Activated CD8-positive, alpha-beta memory T cell treated with anti-CD3 and anti-CD28 coated beads, Interleukin-2, amount 50 U/mL, for 48 hours (primary cell): Measurements from ENCODE around the gene VEZF1.
"Not testable (repeated sequence)": the region's sequence is repeated elsewhere in the genome, so short reads cannot be mapped to it uniquely, and the experiment has no call there.

ENCODE experiments used
- DNase-seq: peaks from one replicate; pipeline ENCODE4 v3.0.0-alpha.2; 2020

Gene VEZF1

DNA sequence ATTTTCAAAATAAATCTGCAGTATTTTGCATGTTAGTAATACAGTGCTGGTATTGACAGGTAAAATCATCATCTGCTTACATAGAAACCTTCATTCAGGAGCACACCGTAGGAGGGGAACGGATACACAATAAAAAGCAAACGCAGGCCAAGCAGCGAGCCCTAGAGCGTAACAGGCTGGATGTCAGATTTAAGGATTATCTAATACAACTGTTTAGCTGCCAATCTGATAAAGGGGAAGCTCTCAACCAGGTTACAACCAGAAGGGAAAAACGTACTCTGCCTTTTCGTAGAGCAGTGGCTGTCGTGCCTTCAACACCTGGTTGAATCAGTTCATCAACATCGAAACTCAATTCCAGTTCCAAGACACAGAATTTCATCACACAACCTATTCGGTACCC lies 16.5 kb downstream of the VEZF1 start:
- DNase-seq, result no peak

DNA sequence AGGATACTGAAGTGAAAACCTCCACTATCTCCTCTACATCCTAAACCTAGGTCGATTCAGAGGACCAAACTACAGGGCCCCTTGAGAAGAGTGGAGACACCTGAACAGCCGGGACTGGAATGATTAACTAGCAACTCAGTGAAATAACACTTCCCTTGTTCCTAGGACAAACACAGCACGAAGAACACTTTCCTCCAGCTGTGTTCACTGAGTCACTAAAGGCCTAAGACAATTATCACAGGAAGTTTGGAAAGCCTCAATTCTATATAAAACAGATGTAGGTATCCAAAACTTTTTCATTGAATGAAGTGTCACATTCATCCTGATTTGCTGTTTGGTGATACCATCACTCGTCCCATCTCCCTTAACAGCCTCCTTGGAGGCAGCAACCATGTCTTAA lies 17.3 kb downstream of the VEZF1 start:
- no peak for DNase-seq

- peak; percentile 23 for DNase-seq
These were observed 19.6 kb downstream of the VEZF1 start for GRCh38 chr17:57968456-57968855.

- peak; percentile 22 for DNase-seq
These were observed 21.2 kb downstream of the VEZF1 start for GRCh38 chr17:57966875-57967274.

- DNase-seq, result peak; percentile 26
These were observed 21.8 kb downstream of the VEZF1 start for GRCh38 chr17:57966246-57966645.

- DNase-seq, result peak; percentile 35
These were observed 22.4 kb downstream of the VEZF1 start for GRCh38 chr17:57965521-57966160.

DNA sequence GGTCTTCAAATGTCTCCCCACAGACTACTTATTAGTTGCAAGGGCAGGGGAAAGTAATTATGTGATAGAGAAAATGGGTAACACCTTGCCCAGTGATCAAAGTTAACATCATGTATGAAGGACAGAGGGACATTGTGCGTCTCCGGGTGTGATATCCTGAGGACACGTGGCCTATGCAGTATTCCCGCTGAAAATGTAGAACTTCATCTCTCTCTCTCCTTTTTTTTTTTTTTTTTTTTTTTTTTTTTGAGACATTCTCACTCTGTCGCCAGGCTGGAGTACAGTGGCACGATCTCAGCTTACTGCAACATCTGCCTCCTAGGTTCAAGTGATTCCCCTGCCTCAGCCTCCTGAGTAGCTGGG lies 24.9 kb downstream of the VEZF1 start:
- no peak for DNase-seq

- DNase-seq, result peak; percentile 34
These were observed 25.5 kb downstream of the VEZF1 start for GRCh38 chr17:57962279-57963148.

GRCh38 chr17:57959929-57960328 lies 28.1 kb downstream of the VEZF1 start:
- no peak for DNase-seq

DNA sequence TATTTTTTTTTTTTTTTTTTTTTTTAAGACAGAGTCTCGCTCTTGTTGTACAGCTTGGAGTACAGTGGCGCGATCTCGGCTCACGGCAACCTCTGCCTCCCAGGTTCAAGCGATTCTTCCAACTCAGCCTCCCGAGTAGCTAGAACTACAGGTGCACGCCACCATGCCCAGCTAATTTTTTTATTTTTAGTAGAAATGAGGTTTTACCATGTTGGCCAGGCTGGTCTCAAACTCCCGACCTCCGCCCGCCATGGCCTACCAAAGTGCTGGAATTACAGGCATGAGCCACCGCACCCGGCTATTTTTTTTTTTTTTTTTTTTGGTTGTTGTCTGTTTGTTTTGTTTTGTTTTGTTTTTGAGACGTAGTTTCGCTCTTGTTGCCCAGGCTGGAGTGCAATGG lies 29.7 kb downstream of the VEZF1 start:
- DNase-seq, result not testable (repeated sequence)

GRCh38 chr17:57957886-57958285 lies 30.2 kb downstream of the VEZF1 start:
- no peak for DNase-seq

DNA sequence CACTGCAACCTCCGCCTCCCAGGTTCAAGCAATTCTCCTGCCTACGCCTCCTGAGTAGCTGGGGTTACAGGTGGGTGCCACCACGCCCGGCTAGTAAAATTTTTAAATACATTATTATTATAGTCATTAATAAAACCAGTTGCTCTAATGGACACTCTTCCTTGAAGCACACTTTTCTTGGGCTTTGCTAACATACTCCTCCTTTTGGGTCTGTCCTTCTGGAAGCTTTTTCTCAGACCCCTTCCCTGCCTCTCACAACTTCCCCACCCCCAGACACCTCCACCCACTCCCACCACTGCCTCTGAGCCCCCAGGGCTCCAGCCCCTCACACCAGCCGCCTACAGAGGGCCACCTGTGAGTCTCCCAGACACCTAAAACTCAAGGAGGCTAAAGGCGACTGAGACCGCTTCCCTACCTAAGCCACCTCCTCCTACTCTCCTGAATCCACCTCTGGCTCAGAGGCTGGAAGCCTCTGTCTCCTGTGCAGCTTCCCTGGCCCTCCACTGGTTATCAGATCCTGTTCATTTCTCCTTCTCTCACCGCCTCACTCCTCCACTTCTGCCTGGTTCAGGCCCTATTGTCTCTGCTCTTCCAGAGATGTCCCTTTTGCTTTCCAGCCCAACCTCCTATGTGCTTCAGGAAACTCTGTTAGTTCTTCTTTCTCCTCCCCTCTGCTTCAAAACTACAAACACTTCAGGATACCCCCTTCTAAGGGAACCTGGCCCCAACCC lies 30.8 kb downstream of the VEZF1 start:
- DNase-seq, result no peak

DNA sequence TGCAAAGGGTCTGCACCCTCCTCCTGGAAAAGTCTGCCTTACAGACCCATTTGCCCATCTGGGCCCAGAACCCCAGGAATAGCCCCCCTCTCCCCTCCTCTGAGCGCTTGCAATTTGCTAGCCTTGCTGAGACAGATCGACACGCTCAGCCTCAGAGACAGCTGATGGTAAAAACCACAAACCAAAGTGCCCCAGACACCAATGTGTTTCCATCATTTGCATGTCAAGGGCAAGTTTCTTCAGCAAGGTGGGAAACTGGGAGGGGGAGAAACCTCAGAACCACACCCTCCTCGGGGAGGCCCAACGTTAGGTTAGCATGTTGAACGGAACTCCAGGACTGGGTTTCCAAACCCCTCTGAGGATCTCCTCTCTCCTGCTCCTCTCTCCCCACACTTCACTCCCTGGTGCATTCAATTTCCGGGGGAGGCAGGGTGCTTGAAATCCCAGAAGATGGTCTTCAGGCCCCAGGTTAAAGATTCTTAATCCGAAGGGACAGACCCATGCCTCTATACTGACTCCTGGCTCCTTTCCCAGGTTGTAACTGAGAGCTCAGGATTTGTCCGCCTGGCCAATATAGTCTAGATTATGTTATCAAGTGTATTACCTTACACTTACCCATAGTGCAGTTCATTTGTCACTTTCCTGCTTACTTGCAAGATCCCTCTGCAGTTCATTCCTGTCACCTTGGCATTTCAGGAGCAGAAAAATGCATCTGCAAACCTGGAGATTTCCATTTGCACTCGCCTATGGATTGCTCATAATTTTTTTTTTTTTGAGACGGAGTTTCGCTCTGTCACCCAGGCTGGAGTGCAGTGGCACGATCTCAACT lies 31.5 kb downstream of the VEZF1 start:
- DNase-seq, result peak; percentile 59

DNA sequence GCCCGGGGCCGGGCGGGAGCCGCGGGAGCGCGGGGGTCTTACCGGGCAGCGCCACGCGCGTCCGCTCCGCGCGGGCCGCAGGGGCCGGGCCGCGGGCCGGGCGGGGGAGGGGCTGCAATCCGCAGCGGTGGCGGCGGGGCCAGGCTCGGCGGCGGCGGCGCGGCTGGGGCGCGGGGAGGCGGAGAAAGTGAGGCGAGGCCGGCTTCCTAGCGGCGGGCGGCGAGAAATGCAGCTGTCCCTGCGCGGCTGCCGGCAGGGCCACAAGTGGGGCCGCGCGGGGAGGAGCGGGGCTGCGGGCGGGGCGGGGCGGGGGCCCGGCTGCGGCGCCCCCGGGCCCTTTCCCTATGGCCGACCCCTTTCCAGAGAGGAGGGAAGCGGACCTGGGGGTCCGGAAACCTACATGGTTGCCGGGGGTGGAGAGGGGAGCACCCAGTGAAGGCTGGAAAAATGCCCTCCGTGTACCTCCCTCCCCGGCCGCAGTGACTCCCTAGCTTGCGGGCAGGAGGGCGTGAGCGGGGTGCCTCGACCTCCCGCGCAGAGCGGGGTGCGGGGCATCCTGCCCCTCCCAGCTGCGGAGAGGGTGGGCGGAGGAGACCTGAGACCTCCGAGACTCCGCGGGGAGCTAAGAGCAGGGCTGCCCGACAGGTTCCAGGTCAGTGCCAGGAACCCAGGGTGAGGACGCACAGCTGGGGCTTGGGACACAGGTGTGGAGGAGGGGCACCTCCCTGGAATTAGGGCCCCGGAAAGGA lies 32.7 kb downstream of the VEZF1 start, which contains the start of gene CUEDC1:
Gene CUEDC1, minus strand, starts transcription at position 230 of the 749 bp plus-strand sequence. CDS start 69,848 bp downstream, outside the sequence.
- peak; percentile 83 for DNase-seq

GRCh38 chr17:57954397-57955182 lies 33.5 kb downstream of the VEZF1 start:
- DNase-seq, result no peak

DNA sequence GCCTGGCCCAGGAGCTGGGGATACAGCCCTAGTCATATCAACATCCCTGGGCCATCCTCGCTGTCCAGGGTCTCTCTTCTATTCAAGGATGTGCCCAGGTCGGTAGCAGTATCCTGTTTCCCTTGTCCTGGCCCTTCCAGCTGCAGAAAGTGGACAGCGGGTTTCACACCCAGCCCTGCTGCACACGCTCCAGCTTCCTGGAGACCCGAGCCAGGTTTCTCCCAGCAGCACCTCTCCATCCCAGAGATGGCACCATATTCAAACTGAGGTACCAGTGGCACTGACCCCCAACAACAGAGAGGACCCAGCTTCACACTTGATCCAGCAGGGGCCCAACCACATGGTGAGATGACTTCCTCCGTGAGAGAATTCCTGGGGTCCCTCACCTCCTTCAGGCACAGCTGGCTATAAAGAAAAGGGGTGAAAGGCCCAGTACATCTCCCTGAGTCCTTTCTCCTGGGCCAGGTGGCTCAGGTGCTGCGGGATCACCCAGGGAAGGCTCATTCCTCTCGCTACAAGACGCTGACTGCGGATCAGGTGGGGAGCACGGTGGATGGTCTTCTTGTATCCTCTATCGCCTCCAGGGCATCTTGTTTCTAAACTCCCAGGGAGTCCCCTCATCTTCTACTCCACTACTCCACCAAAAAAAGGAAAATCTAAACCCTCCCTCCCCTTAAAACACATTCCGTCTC lies 34.2 kb downstream of the VEZF1 start:
- no peak for DNase-seq

GRCh38 chr17:57953219-57953618 lies 34.8 kb downstream of the VEZF1 start:
- DNase-seq, result no peak

GRCh38 chr17:57949649-57950048 lies 38.4 kb downstream of the VEZF1 start:
- no peak for DNase-seq

DNA sequence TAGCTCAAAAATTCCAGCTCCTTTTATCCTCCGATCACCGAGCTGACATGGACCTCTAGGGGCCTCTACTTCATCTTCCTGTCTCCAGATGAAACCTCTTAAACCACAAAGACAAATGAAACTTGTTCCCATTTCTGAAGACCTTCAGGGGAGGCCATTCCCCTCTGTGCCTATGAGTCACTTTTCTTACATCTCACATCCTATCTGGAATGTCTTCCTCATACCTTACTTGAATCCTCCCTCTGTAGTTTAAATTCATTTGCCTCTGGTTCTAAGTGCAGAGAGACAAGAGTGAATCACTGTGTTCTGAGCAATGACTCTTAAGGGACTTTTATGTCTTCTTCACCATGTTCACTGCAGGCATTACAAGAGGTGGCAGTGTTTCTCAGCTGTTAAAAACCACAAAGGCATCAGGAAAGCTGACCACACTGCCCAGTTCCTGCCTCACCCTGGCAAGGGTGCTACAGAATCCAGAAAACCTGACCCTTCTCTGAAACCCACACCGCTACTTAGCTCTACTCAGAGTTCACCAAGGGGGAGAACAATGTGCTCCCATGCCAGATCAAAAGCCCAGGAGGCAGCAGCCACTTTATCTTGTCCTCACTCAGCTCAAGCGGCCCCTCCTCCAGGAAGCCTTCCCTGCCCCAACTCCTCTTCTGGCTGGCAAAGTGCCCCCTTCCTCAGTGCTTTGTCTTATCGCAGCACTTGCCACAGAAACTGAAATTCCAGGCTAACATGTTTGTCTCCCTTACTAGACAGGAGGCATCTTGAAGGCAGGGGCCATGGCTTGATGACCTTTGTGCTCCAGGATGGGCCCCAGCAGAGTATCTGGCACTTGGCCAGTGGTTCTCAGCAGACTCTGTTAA lies 39.3 kb downstream of the VEZF1 start:
- no peak for DNase-seq
